A549 treated with Mapracorat at 1 μM for 4 hours (cell line): ENCODE data around the gene MASTL. TPM values are rescaled to one million over a fixed set of nuclear protein-coding genes. Genes with fewer than 3 reads are reported as not detected.

ENCODE experiments used
- total RNA-seq: library from RNA; stranded (reverse); fragments of 200-300 nt; extraction: Qiagen RNA extraction; gene quantifications from 5 replicates; pipeline ENCODE4 v1.2.3, GENCODE V29; 2022

MASTL gene
- total RNA-seq = 18.6 to 20.6 TPM (median 19.8 TPM) in 5 replicates

DNA sequence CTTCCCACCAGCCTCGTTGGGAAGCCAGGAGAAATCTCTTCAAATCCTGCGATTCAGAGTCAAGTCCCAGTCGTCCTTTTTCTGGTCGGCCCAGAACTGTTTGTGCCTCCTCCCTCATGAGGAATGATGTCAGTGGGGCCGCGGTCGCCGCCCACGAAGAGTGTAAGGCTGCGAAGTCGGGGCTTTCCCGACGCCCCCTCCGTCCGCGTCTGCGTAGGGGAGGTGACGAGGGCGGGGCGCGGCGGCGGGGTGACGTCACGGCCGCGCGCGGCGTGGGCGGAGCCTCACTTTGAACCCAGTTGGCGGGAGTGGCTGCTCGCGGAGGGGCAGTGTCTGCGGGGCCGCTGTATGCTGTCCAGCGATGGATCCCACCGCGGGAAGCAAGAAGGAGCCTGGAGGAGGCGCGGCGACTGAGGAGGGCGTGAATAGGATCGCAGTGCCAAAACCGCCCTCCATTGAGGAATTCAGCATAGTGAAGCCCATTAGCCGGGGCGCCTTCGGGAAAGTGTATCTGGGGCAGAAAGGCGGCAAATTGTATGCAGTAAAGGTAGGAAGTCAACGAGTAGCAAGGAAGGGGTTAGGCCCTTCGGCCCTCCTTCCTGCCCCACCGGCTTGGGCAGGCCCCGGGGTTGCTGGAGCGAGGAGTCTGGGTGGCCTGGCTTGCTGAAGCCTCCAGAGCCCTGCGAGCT, at the start of gene MASTL:
Gene MASTL (plus strand): TSS at position 287 of the 689 bp plus-strand sequence. CDS start 75 bp downstream, at position 362.

Other genes with a start within 250 kb of the MASTL start
- 2.1 to 3.0 TPM (median 2.8 TPM) in 5 replicates for gene ANKRD26, start 54.9 kb upstream of the MASTL start, total RNA-seq
- 84.3 to 100 TPM (median 98.1 TPM) in 5 replicates for gene YME1L1, start 968 bp upstream of the MASTL start, total RNA-seq
- 21.3 to 26.5 TPM (median 25.0 TPM) in 5 replicates for gene ACBD5, start 85.4 kb downstream of the MASTL start, total RNA-seq